Prostate gland (tissue), 2 donors: Measurements from ENCODE around the gene HELB. TPM values are rescaled to one million over a fixed set of nuclear protein-coding genes. Genes with fewer than 3 reads are reported as not detected.

Experiments used
- DNase-seq: peaks from one replicate; pipeline ENCODE4 v3.0.0-alpha.2; 2019; ENCODE audit warnings: low spot score
- H3K27ac ChIP-seq, 2 donors: fragments of 200-600 bp; sonication (generic); 2 replicates each; pipeline ENCODE4 v1.5.1; 2017 to 2019
- H3K27me3 ChIP-seq: fragments of 200-600 bp; sonication (generic); replicated peaks from 2 replicates; pipeline ENCODE4 v1.5.1; 2019; ENCODE audit not compliant: insufficient read depth
- H3K36me3 ChIP-seq, 2 donors: fragments of 200-600 bp; sonication (generic); 1 replicate in 1 of 2; 2 replicates in 1 of 2; pipeline versions ENCODE4 v1.5.1 to v1.8.1; 2017 to 2019
- H3K4me1 ChIP-seq: fragments of 200-600 bp; sonication (generic); replicated peaks from 2 replicates; pipeline ENCODE4 v1.5.1; 2019
- H3K4me3 ChIP-seq, 2 donors: fragments of 200-600 bp; sonication (generic); 2 replicates each; pipeline ENCODE4 v1.5.1; 2017 to 2019
- H3K9me3 ChIP-seq: fragments of 200-600 bp; sonication (generic); 2 replicates; pipeline ENCODE4 v1.5.1; 2017
- POLR2A ChIP-seq: fragments of 450-650 bp; IDR thresholded peaks from one replicate; pipeline ENCODE4 v1.6.1; 2016; ENCODE audit warnings: antibody characterized with exemption, mild to moderate bottlenecking
- POLR2AphosphoS5 ChIP-seq: sonication (generic); formaldehyde crosslinking; IDR thresholded peaks from one replicate; pipeline ENCODE4 v1.6.1; 2017; ENCODE audit warnings: antibody characterized with exemption
- WGBS: methylation state at CpG from one replicate; pipeline ENCODE4 v1.1.5; 2018; 5-methylcytosine and 5-hydroxymethylcytosine counted together
- intact Hi-C: fragments of 100-400 bp; cut with DNase I; formaldehyde crosslinking; loops from one replicate; pipeline ENCODE4 v1.14.2; 2022
- total RNA-seq, 2 donors: library from RNA; depleted of rRNA; stranded (reverse); fragments of >200 nt; gene quantifications; one replicate each; pipeline ENCODE4 v1.1.0, GENCODE V29; 2016
- TF ChIP-seq, protein P1 (sequence below), 4 experiments: fragments of 200-600 bp in 2 of 4; fragments of 450-650 bp in 2 of 4; sonication (generic) in 2 of 4; IDR thresholded peaks; 1 replicate in 3 of 4; 2 replicates in 1 of 4; pipeline ENCODE4 v1.5.1; 2016 to 2019; ENCODE audit warnings: antibody characterized with exemption in 4 of 4, mild to moderate bottlenecking in 2 of 4, moderate library complexity in 2 of 4

Gene HELB
- total RNA-seq, 2 donors from 2014 or later = 2.7 to 4.1 TPM

DNA sequence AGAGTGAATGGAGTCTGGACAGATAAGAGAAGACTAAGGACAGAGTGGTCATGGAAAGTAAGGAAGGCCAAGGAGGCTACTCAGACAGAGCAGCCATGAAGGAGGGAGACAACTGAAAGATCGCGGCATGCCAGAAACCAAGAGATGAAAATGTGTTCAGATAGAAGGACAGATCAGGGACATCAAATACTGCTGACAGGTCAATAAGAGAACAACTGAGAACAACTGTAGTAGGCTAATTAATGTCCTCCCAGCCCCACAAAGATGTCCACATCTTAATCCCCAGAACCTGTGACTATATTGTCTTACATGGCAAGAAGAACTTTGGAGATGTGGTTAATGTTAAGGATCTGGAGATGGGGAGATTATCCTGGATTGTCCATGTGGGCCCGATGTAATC lies 15.0 kb upstream of the HELB start:
- Histone ChIP-seq H3K9me3 (no peaks in the 10 kb centered on the region), H3K36me3 (no peaks in the 10 kb centered on the region), H3K27ac (no peak overlapping the region), H3K4me1 (no peaks in the 10 kb centered on the region), H3K4me3 (no peak overlapping the region), H3K27me3 (no peaks in the 10 kb centered on the region)
- no peak for DNase-seq
- intact Hi-C loops = no loop called here
- no peak for TF ChIP-seq POLR2AphosphoS5
- TF ChIP-seq, protein P1, sequence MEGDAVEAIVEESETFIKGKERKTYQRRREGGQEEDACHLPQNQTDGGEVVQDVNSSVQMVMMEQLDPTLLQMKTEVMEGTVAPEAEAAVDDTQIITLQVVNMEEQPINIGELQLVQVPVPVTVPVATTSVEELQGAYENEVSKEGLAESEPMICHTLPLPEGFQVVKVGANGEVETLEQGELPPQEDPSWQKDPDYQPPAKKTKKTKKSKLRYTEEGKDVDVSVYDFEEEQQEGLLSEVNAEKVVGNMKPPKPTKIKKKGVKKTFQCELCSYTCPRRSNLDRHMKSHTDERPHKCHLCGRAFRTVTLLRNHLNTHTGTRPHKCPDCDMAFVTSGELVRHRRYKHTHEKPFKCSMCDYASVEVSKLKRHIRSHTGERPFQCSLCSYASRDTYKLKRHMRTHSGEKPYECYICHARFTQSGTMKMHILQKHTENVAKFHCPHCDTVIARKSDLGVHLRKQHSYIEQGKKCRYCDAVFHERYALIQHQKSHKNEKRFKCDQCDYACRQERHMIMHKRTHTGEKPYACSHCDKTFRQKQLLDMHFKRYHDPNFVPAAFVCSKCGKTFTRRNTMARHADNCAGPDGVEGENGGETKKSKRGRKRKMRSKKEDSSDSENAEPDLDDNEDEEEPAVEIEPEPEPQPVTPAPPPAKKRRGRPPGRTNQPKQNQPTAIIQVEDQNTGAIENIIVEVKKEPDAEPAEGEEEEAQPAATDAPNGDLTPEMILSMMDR (IDR thresholded peaks at IDR 0.05) = no peak
- TF ChIP-seq POLR2A = no peak
- 93% methylated on average over 3 of the region's 3 CpGs for WGBS

DNA sequence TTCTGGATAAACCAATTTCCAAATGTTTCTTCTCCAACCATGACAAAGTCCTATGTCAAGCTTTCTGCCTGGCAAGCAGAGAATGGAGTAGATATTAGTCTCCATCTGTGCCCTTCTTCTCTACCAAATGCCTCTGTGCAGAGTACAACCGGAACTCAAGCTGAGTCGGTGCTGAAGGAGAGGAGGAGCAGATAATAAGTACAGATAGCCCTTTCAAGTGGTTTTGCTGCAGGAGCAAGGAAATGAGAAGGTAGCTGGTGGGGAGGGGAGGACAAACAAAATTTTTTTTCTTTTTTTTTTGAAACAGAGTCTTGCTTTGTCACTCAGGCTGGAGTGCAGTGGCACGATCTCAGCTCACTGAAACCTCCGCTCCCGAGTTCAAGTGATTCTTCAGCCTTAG lies 14.2 kb upstream of the HELB start:
- WGBS = 65% methylated on average over 5 of the region's 5 CpGs
- no peak for DNase-seq

DNA sequence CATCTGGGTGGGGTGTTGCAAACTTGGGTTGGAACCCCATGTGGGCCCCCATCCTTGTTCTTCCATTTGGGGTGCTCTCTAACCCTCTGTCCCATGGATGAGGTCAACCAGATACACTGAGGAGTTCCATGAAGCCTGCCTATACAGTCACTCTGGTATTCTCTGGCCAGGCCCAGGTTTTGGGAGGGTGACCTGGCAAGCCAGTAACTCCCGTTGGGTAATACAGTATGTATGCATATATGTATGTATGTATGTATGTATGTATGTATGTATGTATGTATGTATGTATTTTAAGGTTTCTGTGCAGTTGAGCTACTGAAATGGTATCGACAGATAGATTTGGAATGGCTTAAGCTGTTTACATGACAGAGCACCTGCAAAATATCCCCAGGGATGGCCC lies 12.8 kb upstream of the HELB start:
- WGBS = 95% methylated on average over 2 of the region's 2 CpGs
- Histone ChIP-seq H3K27me3 (no peaks in the 10 kb centered on the region), H3K27ac (no peak overlapping the region), H3K4me1 (no peaks in the 10 kb centered on the region), H3K36me3 (no peaks in the 10 kb centered on the region), H3K9me3 (no peaks in the 10 kb centered on the region), H3K4me3 (no peak overlapping the region)
- no peak for DNase-seq
- no peak for TF ChIP-seq POLR2AphosphoS5
- TF ChIP-seq, protein P1 (IDR thresholded peaks at IDR 0.05) = no peak
- no peak for TF ChIP-seq POLR2A
- intact Hi-C loops = no loop called here

More for the DNA sequence above, 14.2 kb upstream of the HELB start:
- H3K4me3 ChIP-seq = no peak overlapping the region
- H3K27ac ChIP-seq = no peak overlapping the region
- TF ChIP-seq POLR2AphosphoS5 (no peak), POLR2A (no peak)
- TF ChIP-seq, protein P1 (IDR thresholded peaks at IDR 0.05) = no peak
- no peaks in the 10 kb centered on the region for H3K36me3 ChIP-seq
- H3K4me1 ChIP-seq = no peaks in the 10 kb centered on the region
- H3K27me3 ChIP-seq = no peaks in the 10 kb centered on the region
- intact Hi-C loops = no loop called here
- H3K9me3 ChIP-seq = no peaks in the 10 kb centered on the region

DNA sequence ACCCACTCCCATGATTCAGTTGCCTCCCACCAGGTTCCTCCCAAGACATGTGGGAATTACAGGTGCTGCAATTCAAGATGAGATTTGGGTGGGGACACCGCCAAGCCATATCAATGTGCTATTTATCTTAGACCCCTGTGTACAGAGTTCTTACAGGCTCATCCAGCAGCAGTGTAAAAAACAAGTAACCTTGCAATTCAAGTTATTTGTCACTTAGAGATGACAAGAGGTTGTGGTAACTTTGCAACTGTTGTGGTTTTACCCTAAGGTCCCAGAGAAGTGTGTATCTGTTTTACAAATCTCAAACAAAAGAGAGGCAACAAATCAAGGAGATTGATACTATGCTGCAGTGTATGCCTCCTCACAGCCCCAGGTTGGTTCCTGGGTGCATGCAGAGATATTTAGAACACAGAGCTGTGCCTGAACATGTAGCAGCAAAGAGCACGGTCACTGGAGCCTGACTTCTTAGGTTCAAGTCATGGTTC lies 11.5 kb upstream of the HELB start:
- no peaks in the 10 kb centered on the region for H3K27me3 ChIP-seq
- no peak for DNase-seq
- intact Hi-C loops = no loop called here
- H3K36me3 ChIP-seq = no peaks in the 10 kb centered on the region
- WGBS = 65% methylated on average over 2 of the region's 2 CpGs
- no peak for TF ChIP-seq POLR2AphosphoS5
- TF ChIP-seq, protein P1 (IDR thresholded peaks at IDR 0.05) = no peak
- no peak for TF ChIP-seq POLR2A
- H3K27ac ChIP-seq = no peak overlapping the region
- H3K4me3 ChIP-seq = no peak overlapping the region
- no peaks in the 10 kb centered on the region for H3K4me1 ChIP-seq
- no peaks in the 10 kb centered on the region for H3K9me3 ChIP-seq

DNA sequence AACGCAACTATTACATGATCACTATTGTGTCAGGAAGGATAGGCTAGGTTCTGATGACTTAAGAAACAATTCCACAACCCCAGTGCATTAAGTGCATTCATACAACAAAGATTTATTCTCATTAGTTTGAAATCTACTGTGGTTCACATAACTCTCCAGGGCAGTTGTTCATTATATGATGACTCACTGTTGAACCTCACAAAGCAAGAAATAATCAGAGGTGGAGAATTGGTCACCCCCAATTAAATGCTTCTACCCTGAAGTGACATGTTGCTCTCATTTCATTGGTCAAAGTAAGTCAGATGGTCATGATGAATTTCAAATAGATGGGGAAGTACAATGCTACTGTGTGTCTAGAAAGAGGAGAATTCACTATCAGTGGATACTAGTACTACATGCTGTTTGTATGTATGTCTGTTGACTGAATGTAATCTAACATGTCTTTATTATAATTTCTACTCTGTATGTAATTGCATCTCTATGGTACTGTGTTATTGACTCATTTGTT lies 6.1 kb upstream of the HELB start:
- Histone ChIP-seq H3K4me3 (no peak overlapping the region), H3K9me3 (no peaks in the 10 kb centered on the region), H3K27me3 (no peaks in the 10 kb centered on the region), H3K4me1 (no peaks in the 10 kb centered on the region), H3K36me3 (no peaks in the 10 kb centered on the region), H3K27ac (no peak overlapping the region)
- DNase-seq = no peak
- TF ChIP-seq POLR2A = no peak
- no peak for TF ChIP-seq POLR2AphosphoS5
- TF ChIP-seq, protein P1 (IDR thresholded peaks at IDR 0.05) = no peak
- WGBS = 89% methylated on average over 1 of the region's 1 CpG
- intact Hi-C loops = no loop called here
